ENCODE data around the gene B2M.
"Not testable (repeated sequence)": the region's sequence is repeated elsewhere in the genome, so short reads cannot be mapped to it uniquely, and the experiment has no call there.

The B2M gene

DNA sequence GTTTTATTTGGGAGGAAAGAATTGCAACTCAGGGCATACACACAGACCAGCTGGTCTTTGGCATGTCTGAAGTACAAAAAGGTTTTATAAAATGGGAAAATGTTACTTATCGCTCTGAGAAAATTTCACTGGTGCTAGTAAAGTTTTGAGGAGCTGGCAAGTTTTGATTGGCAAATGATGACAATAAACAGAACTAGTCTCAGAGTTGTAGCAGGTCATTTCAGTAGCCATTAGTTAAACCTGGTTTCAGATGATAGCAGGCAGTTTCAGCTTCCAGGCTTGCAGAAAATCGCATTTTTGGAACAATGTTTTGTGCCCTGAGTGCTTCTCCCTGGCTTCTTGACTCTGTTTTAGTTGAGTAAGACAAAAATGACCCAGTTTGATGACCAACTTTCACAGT is 10.7 kb downstream of the B2M start:
- DNase-seq (ENCODE audit: low read depth): no peak
- TF ChIP-seq, protein P1, sequence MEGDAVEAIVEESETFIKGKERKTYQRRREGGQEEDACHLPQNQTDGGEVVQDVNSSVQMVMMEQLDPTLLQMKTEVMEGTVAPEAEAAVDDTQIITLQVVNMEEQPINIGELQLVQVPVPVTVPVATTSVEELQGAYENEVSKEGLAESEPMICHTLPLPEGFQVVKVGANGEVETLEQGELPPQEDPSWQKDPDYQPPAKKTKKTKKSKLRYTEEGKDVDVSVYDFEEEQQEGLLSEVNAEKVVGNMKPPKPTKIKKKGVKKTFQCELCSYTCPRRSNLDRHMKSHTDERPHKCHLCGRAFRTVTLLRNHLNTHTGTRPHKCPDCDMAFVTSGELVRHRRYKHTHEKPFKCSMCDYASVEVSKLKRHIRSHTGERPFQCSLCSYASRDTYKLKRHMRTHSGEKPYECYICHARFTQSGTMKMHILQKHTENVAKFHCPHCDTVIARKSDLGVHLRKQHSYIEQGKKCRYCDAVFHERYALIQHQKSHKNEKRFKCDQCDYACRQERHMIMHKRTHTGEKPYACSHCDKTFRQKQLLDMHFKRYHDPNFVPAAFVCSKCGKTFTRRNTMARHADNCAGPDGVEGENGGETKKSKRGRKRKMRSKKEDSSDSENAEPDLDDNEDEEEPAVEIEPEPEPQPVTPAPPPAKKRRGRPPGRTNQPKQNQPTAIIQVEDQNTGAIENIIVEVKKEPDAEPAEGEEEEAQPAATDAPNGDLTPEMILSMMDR (IDR thresholded peaks at IDR 0.05; ENCODE audit: low read depth, low read length, missing control alignments): no peak
- in situ Hi-C loops (cut with HindIII; ENCODE audit: low sequenced_read_pairs): no loop called here
- no peak overlapping the region for H3K4me3 ChIP-seq (ENCODE audit: low read depth, low read length)

DNA sequence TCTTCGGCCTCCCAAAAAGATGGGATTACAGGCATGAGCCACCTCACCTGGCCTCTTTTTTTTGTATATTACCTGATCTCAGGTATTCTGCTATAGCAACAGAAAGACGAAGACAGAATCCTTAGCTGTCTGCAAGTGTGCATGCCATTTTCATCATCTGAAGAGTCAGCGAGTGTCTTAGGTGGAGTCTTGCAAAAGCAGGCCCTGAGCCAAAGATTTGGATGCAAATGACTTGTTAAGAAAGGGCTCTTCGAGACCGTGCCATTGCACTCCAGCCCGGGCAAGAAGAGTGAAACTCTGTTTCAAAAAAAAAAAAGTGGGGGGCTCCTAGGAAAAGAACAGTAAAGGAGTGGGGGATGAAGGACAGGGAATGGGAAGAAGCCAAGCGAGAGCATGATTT is 14.8 kb downstream of the B2M start:
- no peak for DNase-seq (ENCODE audit: low read depth)
- no peak overlapping the region for H3K4me3 ChIP-seq (ENCODE audit: low read depth, low read length)
- in situ Hi-C loops (cut with HindIII; ENCODE audit: low sequenced_read_pairs): no loop called here
- TF ChIP-seq, protein P1 (IDR thresholded peaks at IDR 0.05; ENCODE audit: low read depth, low read length, missing control alignments): no peak

DNA sequence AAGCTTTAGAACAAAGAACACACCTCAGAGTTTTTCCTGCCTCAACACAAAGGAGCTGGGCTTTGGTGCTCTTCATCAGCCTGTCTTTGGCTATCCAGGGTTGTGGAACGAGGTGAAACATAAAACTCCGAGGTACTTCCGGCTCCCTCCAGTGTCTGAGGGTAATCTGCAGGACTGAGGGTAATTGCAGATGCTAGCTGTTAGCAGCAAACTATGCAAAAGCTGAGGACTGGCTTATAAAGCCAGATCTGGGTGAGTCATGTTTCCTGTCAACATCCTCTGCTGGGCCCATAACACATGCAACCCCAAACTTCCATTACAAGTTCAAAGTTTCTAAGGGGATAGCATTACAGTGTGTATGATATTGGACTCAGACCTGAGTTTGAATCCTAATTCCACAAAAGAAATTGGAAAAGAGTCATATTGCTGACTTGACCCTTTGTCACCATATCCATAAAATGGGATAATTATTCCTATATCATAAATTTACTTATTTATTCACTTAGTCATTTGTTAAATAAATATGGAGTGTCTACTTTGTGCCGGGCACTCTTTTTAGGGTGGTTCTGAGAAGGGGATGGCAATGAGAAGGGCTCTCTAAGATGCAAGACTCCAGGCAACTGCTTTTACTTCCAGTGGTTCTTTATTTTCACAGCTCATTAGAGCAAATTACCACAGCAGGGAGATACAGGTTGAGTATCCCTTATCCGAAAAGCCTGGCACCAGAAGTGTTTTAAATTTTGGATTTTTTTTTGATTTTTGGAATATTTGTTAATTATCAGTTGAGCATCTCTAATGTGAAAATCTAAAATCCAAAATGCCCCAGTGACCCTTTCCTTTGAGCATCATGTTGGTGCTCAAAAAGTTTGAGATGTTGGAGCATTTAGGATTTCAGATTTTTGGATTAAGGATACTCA is 15.5 kb downstream of the B2M start:
- H3K4me3 ChIP-seq (ENCODE audit: low read depth, low read length): no peak overlapping the region
- in situ Hi-C loops (cut with HindIII; ENCODE audit: low sequenced_read_pairs): no loop called here

DNA sequence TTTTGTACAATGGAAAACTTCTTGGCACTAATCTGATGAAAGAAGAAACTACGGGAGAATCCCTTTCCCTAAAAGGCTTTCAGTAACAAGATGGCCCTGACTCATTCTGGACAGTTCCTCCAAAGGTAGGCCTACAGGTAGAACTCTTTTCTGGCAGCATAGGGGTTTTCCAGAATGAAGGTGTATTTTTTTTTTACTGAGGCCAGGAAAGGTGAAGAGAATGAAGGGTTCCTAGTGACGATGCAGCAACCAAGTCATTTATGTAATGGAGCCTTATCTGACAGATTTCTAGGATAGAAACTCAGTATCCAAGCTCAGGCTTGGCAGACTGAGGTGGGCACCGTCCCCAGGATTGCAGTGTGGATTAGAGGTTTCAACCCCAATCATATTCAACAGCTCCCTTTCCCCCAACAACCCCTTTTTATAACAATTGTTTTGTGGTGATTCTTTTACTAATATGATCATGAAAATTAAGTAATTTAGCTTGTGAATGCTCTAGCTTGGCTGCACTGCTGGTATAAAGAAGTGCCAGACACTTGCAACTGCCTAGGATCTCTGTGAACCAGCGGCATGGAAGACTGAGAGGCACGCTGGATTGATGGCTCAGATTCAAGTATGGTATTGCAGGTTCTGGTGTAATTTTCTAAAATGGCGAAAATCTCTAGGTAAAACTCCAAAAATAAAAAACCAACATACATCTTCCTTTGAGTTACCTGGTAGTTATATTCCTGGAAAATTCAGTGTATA is 16.3 kb downstream of the B2M start:
- no peak for DNase-seq (ENCODE audit: low read depth)
- in situ Hi-C loops (cut with HindIII; ENCODE audit: low sequenced_read_pairs): no loop called here
- TF ChIP-seq, protein P1 (IDR thresholded peaks at IDR 0.05; ENCODE audit: low read depth, low read length, missing control alignments): no peak
- no peak overlapping the region for H3K4me3 ChIP-seq (ENCODE audit: low read depth, low read length)

More for the DNA sequence above, 15.5 kb downstream of the B2M start:
- peak; percentile 76 for DNase-seq (ENCODE audit: low read depth)
- TF ChIP-seq, protein P1 (IDR thresholded peaks at IDR 0.05; ENCODE audit: low read depth, low read length, missing control alignments): peak; percentile 6

DNA sequence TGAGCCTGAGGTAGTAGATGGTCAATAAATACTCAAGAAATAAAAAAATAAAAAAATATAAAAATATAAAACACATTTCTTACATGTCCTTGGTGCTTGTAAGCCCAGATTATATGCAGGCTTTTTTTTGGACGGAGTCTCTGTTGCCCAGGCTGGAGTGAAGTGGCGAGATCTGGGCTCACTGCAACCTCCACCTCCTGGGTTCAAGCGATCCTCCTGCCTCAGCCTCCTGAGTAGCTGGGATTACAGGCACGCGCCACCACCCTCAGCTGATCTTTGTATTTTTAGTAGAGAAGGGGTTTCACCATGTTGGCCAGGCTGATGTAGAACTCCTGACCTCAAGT is 16.9 kb downstream of the B2M start:
- DNase-seq (ENCODE audit: low read depth); in situ Hi-C loops (cut with HindIII; ENCODE audit: low sequenced_read_pairs): not testable (repeated sequence)
- H3K4me3 ChIP-seq (ENCODE audit: low read depth, low read length): peak overlapping the region; percentile 92

DNA sequence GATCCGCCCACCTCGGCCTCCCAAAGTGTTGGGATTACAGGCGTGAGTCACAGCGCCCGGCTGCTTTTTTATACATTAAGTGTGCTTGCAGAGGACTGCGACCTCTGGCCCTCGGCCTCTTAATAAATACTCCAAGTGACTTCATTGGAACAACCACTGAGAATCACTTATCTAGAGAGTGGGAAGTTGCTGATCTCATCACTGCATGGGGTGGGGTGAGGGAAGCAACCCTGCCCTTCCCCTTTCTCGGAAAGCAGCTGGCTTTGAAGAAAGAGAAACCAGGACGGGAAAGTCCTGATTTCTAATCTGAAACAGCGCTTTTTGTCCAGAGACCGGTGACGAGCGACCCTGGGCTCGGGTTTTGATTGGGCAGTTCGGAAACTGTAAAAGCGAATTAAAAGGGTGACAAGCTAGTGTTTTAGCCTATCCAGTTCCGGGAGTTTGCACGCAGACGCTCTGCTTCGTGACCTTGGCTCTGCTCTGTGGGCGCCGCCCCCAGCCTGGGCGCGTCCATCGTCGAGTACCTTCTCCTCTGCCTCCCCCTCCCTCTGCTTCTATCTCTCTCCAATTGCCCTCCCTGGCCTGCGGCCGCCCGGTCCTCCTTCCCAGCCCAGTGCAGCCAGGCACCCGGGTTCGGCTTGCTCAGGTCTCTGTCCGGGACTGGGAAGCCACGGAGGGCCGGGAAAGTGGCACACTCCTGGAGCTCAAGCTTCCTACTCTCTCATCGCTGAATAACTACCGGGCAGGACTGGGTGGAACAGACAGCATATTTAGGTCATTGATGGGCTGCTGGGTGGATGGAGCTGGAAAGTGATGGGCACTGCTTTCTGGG is 17.5 kb downstream of the B2M start:
- H3K4me3 ChIP-seq (ENCODE audit: low read depth, low read length): peak overlapping the region; percentile 92
- TF ChIP-seq, protein P1 (IDR thresholded peaks at IDR 0.05; ENCODE audit: low read depth, low read length, missing control alignments): no peak
- peak; percentile 97 for DNase-seq (ENCODE audit: low read depth)
- in situ Hi-C loops (cut with HindIII; ENCODE audit: low sequenced_read_pairs): no loop called here
